Measurements from ENCODE around the gene DAP3.
"Not testable (repeated sequence)": the region's sequence is repeated elsewhere in the genome, so short reads cannot be mapped to it uniquely, and the experiment has no call there.

The DAP3 gene

DNA sequence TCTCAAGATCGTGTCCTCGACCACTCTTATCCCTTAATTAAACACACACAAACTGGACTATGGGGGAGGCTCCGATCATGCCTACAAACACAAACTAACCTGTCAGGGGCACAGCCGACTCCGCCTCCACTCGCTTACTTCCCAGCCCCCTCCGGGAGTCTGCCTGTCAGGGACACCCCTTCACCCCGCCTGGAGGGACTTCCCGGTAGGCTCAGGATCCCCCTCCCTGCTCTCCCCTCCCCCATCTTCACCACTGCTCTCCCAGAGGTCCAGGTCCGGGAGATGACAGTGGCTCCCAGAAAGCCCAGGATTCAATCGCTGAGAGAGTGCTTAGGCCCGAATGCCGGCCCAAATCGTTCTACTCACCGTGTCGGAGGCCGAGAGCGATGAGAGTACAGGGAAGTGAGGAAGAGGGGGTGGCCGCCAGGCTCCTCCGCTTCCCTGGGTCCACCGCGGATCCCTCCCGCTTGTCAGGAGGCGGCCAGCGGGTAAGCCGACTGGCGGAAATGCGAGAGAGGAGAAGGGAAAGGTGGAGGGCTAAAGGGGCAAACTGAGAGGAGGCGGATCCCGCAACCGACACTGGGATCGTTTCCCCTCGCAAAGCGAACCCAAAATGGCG is 1.1 kb upstream of the DAP3 start:
- DNase-seq, result not testable (repeated sequence)

DNA sequence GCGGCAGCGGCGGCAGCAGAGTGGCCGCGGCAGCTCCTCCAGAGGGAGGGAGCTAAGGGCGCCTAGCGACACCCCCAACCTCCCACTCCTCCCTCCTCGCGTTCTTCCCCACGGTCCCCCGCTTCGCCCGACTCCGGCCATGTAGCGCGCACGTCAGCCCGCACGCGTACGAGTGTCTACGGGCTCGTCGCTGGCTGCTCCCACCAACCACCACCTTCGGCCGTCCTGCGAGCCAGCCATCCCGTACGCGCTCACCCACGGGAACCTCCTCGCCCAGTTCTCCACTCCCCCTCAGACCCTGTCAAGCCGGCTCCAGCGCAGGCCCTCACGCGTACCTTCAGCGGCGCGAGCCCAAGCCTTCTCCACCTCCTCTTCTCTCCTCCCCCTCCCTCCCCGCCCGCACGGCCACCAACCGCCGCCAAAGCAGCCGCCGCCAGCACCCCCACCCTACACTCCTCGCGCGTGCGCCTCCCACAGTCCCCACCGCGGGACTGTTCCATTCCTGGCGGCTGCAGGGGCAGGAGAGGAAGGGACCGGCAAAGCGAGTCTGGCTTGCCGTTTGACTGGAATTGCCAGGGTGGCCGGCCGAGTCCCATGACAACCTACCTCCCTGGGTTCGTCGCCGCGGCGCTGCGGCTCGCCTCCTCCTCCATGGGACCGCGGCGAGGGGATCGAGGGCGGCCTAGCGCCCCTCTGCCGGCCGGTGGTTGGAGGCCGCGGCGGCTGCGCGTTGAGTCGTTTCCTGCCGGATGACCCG is 389 bp upstream of the DAP3 start, which contains the start of gene YY1AP1:
Gene YY1AP1, minus strand, starts transcription at position 451 of the 757 bp plus-strand sequence. CDS start 8,338 bp downstream, outside the sequence.
- DNase-seq, result peak; percentile 75

DNA sequence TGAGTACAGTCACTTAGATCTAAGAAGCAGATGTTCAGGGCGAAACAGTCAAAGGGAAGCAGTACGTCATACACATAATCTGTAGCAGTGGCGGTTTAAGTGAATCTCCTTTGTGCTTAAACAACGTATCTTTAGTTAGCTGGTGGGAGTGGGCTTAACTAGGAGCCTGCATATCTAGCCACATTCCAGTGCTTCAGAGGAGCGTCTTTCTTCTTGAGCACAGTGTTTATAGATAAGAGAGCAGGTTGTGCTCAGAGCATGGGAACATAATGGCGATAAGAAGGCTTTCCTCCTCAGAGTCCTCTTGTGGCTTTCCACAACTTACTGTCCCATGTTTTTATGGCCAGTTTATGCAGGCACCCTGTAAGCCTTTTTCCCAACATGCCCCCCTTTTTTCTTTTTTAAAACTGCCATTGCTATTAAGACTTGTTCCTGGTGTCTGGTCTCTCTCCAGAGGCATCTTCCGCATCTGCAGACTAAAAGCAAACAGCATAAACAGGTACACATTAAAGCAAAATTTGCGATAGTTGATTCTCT is 3.2 kb downstream of the DAP3 start:
- DNase-seq, result no peak

DNA sequence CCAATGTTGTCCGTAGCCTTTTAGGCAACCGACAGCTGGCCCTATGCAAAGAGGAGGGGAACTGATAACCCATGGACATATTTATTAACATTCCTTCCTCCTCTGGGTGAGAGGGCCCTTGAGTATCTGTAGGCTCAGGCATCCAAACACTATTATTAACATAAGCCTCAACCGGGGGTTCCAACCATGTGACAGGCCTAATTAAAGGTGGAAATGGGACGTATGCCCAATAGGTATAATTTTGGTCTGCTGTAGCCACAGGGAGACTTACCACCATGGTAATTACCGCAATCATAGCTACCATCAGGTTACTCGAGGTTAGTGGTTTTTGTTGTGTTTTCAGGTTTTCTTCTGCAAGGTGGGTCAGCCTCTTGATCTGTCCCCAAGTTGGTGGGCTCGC is 5.3 kb downstream of the DAP3 start:
- no peak for DNase-seq

DNA sequence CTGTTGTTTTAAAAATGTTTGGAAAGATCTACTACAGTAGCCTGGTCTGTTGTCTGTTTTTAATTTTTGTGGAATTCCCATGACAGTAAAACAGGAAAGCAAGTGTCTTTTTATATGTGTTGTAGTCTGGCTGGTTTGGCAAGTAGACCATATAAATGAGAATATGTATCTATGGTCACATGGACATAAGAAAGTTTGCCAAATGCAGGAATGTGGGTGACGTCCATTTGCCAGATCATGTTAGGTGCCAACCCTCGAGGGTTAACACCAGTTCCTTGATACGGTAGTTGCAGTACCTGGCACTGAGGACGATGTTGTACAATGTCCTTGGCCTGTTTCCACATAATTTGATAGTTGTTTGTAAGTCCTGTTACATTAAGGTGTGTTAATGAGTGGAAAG is 6.2 kb downstream of the DAP3 start:
- no peak for DNase-seq

DNA sequence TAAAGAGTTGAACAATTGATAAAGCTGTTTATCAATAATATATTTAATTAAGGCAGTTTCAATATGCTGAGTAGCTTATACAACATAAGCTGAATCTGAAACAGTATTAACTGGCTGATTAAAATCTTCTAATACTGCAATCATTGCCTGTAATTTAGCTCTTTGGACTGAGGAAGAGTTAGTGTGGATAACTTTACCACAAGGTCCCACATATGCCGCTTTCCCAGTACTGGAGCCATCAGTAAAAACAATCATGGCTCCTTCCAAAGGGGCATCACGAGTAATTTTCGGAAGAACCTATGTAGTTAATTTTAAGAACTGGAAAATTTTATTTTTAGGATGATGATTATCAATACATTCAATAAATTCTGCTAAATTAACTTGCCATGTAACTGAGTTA is 6.7 kb downstream of the DAP3 start:
- no peak for DNase-seq

DNA sequence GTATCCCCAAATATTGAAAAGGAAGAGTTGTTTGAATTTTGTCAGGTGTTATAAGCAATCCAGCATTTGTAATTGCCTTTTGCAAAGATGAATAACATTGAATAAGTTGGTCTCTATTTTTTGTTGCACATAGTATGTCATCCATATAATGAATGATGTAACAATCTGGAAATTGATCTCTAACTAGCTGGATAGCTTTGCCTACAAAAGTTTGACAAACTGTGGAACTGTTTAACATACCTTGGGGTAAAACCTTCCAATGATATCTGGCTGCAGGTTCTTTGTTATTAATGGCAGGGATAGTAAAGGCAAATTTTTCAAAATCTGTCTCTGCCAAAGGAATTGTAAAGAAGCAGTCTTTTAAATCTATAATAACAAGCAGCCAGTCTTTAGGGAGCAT is 7.6 kb downstream of the DAP3 start:
- DNase-seq, result no peak

DNA sequence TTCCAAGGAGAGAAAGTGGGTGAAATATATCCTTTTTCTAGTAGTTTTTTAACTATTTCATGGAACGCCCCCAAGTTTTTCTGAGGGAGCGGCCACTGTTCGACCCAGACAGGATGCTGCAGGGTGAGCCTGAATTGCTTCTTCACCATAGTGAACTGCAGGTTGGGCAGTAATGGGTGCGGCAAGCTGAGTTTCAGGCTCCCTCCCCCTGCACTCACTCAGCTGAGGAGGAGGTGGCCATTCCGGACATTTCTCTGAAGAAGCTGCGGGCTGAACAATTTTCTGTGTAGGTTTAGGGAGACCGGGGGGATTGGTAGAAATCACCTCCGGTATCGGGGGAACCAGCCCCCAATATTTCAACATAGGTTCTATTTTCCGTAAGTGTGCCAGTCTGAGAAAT is 8.2 kb downstream of the DAP3 start:
- no peak for DNase-seq

DNA sequence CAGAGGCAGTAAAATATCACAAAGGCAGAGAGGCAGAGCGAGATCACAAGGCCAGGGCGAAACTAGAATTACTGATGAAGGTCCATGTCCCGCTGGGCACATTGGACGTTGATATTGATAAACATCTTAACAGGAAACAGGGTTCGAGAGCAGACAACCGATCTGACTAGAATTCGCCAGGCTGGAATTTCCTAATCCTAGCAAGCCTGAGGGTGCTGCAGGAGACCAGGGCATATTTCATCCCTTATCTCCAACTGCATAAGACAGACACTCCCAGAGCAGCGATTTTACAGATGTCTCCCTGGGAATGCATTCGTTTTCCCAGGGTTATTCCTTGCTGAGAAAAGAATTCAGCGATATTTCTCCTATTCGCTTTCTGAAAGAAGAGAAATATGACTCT is 8.7 kb downstream of the DAP3 start:
- DNase-seq, result not testable (repeated sequence)

DNA sequence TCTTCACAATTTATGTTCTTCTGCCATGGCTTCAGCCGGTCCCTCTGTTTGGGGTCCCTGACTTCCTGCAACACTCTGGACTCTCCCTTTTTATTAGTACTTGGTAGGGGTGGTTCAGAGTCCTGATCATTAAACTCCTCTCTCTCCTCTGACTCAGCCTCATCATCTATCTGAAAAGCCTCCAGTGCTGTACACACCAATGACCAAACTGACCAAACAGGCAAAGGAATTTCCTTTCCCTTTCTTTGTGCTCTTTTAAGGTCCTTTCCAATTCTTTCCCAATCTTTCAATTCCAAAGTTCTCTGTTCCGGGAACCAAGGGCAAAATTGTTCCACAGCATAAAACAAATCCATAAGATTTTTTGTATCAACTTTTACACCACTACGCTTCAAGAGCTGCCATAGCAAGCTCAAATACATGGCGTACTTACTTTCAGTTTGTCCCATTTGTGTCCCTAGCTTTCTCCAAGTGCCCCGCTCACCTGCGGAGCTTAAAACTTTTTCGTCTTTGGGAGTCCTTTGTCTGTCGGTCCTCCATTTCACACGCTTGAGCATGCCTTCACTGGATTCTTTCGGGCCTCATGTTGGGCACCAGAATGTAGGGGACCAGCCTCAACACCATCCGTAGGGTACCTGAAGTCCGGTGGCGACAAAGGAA is 9.6 kb downstream of the DAP3 start:
- no peak for DNase-seq

DNA sequence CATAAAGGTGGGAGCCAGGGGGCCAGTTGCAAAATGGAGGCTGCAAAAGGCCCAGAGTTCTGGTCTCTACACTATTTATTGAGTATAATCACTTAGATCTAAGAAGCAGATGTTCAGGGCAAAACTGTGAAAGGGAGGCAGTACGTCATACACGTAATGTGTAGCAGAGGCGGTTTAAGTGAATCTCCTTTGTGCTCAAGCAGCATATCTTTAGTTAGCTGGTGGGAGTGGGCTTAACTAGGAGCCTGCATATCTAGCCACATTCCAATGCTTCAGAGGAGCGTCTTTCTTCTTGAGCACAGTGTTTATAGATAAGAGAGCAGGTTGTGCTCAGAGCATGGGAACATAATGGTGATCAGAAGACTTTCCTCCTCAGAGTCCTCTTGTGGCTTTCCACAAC is 10.2 kb downstream of the DAP3 start:
- not testable (repeated sequence) for DNase-seq

DNA sequence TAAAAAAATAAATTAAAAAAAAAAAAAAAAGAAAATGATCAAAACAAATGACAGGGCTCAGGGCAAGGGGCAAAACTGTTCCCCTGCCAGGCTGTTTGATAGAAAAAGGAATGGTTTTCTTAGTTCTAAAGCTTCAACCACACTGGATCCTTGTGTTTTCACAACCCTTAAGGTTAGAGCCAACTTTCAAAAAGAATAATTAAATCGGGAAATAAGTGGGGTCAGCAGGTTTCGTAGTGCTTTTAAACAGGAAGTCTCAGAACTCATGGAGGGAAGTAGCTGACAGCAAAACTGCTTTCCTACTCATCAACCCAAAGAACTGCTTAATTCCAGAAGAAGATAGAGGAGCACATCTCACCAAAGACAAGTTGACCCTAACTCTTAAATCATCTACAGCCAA is 12.8 kb downstream of the DAP3 start:
- not testable (repeated sequence) for DNase-seq

DNA sequence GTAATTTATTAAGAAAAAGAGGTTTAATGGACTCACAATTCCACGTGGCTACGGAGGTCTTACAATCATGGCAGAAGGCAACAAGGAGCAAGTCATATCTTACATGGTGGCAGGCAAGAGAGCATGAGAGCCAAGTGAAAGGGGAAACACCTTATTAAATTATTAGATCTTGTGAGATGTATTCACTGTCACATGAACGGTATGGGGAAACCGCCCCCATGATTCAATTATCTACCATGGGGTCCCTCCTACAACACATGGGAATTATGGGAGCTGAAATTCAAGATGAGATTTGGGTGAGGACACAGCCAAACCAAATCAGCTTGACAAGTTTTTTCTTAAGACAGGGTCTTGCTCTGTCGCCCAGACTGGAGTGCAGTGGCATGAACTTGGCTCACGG is 14.3 kb downstream of the DAP3 start:
- DNase-seq, result no peak

DNA sequence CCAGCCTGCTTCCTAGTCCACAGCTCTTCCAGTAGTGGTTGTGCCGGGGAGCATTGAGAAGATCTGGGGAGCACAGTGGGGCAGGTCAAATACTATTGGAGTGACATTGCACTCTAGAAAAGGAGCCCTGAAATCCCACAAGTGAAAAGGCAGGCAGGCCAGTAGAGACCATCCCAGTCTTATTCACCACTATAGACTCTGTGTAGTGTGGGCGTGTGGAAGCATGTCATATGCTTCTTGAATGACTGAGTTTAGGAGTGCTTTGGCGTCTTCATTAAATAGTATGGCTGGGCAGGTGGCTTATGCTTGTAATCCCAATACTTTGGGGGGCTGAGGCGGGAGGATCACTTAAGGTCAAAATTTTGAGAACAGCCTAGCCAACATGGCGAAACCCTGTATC is 15.5 kb downstream of the DAP3 start:
- not testable (repeated sequence) for DNase-seq

DNA sequence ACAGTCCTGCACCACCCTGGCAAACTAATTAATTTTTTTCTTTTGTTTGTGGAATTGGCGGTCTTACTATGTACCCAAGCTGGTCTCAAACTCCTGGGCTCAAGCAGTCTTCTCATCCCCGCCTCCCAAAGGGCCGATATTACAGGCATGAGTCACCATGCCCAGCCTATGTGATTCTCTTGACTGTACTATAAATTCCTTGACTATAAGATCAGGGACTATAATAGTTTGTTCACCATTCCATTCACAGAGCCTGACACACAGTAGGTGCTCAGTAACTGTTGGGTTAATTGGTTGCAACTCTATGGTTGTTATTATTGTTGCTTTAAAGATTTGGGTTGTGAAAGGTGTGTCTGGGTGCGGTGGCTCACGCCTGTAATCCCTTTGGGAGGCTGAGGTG is 17.2 kb downstream of the DAP3 start:
- DNase-seq, result no peak

DNA sequence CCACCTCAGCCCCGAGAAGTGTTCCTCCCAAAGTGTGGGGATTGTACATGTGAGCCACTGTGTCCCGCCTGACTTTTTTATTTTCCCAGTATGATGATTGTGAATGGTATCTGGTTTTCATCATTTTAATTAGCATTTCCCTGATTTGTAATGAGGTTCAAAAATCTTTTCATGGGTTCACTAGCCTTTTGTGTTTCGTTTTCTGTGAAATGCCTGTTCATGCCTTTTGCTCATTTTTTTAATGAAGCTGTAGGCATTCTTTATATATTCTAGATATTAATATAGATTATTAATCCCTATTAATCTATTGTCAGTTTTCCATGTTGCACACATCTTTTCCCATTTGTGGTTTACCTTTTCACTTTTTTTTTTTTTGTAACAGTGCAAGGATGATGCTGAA is 20.5 kb downstream of the DAP3 start:
- DNase-seq, result no peak

DNA sequence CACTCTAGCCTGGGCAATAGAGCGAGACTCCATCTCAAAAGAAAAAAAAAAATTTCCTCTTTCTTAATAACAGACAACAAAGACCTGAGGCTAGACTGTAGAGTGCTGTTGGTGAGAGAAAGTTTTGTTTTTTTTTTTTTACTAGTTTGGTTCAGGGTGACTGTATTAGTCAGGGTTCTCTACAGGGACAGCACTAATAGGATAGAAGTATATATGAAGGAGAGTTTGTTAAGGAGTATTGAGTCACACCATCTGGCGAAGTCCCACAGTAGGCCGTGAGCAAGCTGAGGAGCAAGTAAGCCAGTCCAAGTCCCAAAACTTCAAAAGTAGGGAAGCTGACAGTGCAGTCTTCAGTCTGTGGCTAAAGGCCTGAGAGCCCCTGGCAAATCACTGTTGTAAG is 22.6 kb downstream of the DAP3 start:
- DNase-seq, result not testable (repeated sequence)

DNA sequence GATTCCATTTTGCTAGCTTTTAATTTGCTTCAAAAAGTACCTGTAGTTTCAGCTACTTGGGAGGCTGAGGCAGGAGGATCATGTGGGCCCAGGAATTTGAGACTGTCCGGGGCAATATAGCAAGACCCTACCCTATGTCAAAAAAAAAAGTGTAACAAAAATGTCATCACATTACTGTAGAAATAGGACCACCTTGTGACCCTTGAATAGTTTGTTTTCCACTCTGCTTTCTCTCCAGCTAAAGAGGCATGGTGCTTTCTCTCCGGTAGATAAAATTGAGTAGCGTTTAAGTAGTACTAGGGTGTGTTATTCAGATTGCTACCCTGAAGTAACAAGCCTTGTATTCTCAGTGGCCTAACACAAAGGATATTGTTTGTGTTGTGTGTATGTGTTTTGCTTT is 23.7 kb downstream of the DAP3 start:
- DNase-seq, result not testable (repeated sequence)

DNA sequence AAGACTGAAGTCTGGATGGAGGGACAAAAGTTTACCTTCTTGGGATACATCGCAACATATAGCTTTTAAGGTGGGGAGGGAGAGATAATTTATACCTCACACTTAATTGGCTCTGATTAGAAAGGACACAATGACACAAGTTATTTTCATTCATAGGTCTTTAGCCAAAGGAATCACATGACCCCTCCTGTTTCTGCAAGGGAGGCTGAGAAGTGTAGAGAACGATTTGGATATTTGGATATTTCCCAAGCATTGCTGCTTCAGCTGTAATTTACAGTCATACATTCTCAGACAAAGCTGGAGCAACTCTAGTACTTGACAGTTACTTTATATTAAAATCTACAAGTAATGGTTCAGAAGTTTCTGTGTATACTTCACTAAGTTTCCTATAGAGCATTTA is 24.2 kb downstream of the DAP3 start:
- no peak for DNase-seq

DNA sequence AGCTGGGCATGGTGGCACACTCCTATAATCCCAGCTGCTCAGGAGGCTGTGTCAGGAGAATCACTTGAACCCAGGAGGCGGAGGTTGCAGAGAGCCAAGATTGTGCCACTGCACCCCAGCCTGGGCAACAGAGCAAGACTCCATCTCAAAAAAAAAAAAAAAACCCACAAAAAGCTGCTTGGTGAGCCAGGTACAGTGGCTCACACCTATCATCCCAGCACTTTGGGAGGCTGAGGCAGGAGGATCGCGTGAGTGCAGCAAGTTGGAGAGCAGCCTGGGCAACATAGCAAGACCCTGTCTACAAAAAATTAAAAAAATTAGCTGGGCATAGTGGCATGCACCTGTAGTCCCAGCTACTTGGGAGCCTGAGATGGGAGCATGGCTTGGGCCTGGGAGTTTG is 26.2 kb downstream of the DAP3 start:
- DNase-seq, result not testable (repeated sequence)

DNA sequence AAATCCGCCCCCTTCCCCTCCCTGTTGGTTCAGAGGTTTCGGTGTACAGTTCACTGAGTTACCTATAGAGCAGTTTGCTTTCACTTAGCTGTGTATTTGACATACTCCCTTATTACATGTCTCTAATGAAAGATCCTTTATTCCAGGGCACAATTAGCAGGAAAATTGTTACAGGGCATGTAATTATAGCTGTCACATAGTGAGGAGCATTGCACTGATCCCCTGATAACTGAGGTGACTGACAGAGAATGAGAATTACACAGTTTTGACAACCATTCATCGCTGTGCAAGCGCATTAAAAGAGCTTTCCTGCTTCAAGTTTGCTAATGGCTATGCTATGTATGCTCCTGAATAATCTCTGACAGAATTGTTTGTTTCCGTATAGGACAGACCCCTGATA is 26.9 kb downstream of the DAP3 start:
- no peak for DNase-seq

DNA sequence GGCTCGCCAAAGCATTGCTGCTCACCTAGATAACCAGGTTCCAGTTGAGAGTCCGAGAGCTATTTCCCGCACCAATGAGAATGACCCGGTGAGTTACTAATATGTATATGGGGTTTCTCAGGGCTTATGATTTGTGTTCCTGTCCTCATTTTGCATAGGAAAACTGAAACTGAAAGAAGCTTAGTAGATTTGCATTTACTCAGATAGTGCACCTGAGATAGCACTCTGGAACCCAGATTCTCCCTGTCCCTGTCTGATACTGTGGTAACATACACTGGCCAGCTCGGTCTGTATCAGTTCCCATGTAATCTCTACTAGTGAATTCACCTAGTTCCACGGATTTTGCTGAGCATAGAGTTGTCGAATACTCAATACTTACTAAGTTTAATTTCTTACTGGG is 28.1 kb downstream of the DAP3 start:
- DNase-seq, result no peak

DNA sequence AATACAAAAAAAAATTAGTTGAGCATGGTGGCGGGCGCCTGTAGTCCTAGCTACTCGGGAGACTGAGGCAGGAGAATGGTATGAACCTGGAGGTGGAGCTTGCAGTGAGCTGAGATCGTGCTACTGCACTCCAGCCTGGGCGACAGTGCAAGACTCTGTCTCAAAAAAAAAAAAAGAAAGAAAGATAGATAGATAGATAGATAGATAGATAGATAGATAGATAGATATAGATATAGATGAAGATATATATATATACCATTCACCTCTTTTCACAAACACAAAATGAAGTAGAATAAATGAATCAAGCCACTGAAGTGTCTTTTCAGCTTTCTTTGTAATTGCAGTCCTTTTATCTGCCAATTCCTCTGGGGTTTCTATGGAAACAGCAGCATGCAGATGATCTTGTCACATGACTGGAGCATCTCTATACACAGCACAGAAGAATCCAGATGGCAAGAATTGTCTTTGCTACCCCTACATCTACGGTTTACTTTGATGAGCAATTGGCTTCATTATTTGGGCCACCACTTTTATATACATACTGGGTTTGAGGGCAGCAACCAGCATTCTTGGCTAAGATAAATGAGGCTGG is 29.7 kb downstream of the DAP3 start:
- DNase-seq, result not testable (repeated sequence)

DNA sequence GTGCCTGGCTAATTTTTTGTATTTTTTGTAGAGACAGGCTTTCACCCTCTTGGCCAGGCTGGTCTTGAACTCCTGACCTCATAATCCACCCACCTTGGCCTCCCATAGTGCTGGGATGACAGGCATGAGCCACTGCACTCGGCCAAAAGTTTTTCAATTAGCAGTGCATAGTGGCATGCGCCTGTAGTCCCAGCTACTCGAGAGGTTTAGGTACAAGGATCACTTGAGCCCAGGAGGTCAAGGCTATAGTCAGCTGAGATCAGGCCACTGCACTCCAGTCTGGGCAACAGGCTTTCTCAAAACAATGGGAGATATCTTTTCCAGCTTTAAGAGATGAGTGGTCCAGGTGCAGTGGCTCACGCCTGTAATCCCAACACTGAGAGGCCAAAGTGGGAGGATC is 30.8 kb downstream of the DAP3 start:
- no peak for DNase-seq

Data from cortex of kidney (tissue), 1 donor.